GM12878 (cell line): ENCODE results near the gene ARHGAP40. TPM values are rescaled to one million over a fixed set of nuclear protein-coding genes. Genes with fewer than 3 reads are reported as not detected.

Experiments used
- ATAC-seq: fragments of 200-7000 bp; cut with Tn5 transposase; 3 replicates; pipeline ENCODE4 v1.9.1; 2020; ENCODE audit warnings: mild to moderate bottlenecking, moderate library complexity
- BruUV-seq: library from RNA; stranded (reverse); fragments of 400-500 nt; replicated peaks from 2 replicates; lab custom pipeline; 2021; lab: Mats Ljungman, UMichigan
- CTCF ChIA-PET: fragments of 300-600 bp; sonication (Branson Sonifier 250); formaldehyde crosslinking; extraction: SDS; loops from one replicate; lab custom pipeline; 2021; ENCODE audit warnings: inconsistent platforms; lab: Yijun Ruan, JAX
- POLR2A ChIA-PET: fragments of 350-600 bp; formaldehyde crosslinking; extraction: SDS; loops from one replicate; lab custom pipeline; 2021; ENCODE audit warnings: inconsistent platforms; lab: Charles Lee
- RAD21 ChIA-PET: fragments of 300-600 bp; sonication (Branson Sonifier 250); formaldehyde crosslinking; loops from one replicate; lab custom pipeline; 2023; ENCODE audit warnings: antibody characterized with exemption; ENCODE audit not compliant: unreplicated experiment; lab: Charles Lee
- SMC1A ChIA-PET: fragments of 300-600 bp; sonication (Branson Sonifier 250); formaldehyde crosslinking; loops from one replicate; lab custom pipeline; 2023; ENCODE audit not compliant: unreplicated experiment, uncharacterized antibody; lab: Charles Lee
- DNase-seq: peaks from one replicate; pipeline ENCODE4 v3.0.0-alpha.2; 2011; ENCODE audit warnings: low read depth, low spot score
- FAIRE-seq: peaks from 3 replicates; lab custom pipeline; 2011; peaks lifted over from hg19 to GRCh38; lab: Jason Lieb, UNC
- H2AFZ ChIP-seq: 2 replicates; pipeline ENCODE4 v1.6.0; 2011; ENCODE audit warnings: low read depth, low read length, control low read depth; ENCODE audit not compliant: control insufficient read depth
- H3K27ac ChIP-seq: 2 replicates; pipeline ENCODE4 v1.5.1; 2011; ENCODE audit warnings: control low read depth; ENCODE audit not compliant: control insufficient read depth, insufficient read depth
- H3K27me3 ChIP-seq, 2 experiments: replicated peaks in 1 of 2; 2 replicates each; pipeline versions ENCODE4 v1.6.0 to v1.6.1; 2011; ENCODE audit warnings: low read length in 1 of 2; ENCODE audit not compliant: control insufficient read depth in 2 of 2, insufficient read depth in 2 of 2
- H3K36me3 ChIP-seq, 2 experiments: 2 replicates each; pipeline ENCODE4 v1.5.1; 2011; ENCODE audit warnings: low read length in 1 of 2; ENCODE audit not compliant: control insufficient read depth in 2 of 2, insufficient read depth in 2 of 2
- H3K4me1 ChIP-seq: 2 replicates; pipeline ENCODE4 v1.6.1; 2011; ENCODE audit warnings: mild to moderate bottlenecking, low read length, moderate library complexity, mixed read lengths; ENCODE audit not compliant: control insufficient read depth, insufficient read depth
- H3K4me2 ChIP-seq: 2 replicates; pipeline ENCODE4 v1.6.0; 2011; ENCODE audit warnings: control low read depth; ENCODE audit not compliant: control insufficient read depth, insufficient read depth
- H3K4me3 ChIP-seq: fragments of 200-600 bp; sonication (generic); 2 replicates; pipeline ENCODE4 v1.5.1; 2016
- H3K79me2 ChIP-seq: 2 replicates; pipeline ENCODE4 v1.6.0; 2011; ENCODE audit warnings: low read length; ENCODE audit not compliant: control insufficient read depth, insufficient read depth
- H3K9ac ChIP-seq: 2 replicates; pipeline ENCODE4 v1.8.0; 2011; ENCODE audit warnings: low read length, control low read depth, mixed read lengths; ENCODE audit not compliant: control insufficient read depth, insufficient read depth
- H3K9me3 ChIP-seq: replicated peaks from 3 replicates; pipeline ENCODE4 v1.5.1; 2011; ENCODE audit warnings: mild to moderate bottlenecking, low read length; ENCODE audit not compliant: control insufficient read depth, insufficient read depth
- H4K20me1 ChIP-seq: 2 replicates; pipeline ENCODE4 v1.6.0; 2011; ENCODE audit not compliant: control insufficient read depth, insufficient read depth
- ELK1 ChIP-seq: IDR thresholded peaks from 2 replicates; pipeline ENCODE4 v1.6.1; 2012; ENCODE audit warnings: low read depth, low read length, improper control_type of control experiment
- POU2F2 ChIP-seq: IDR thresholded peaks from 3 replicates; pipeline ENCODE4 v1.6.1; 2011; ENCODE audit warnings: low read depth, mild to moderate bottlenecking, low read length, borderline replicate concordance
- REST ChIP-seq: IDR thresholded peaks from 2 replicates; pipeline ENCODE4 v1.6.1; 2012; ENCODE audit warnings: mild to moderate bottlenecking, low read depth, low read length
- WGBS: methylation state at CpG from one replicate; pipeline ENCODE4 v1.1.6; 2016; ENCODE audit warnings: low lambda C conversion rate; ENCODE audit not compliant: insufficient replicate concordance, insufficient coverage; ENCODE audit errors: missing lambda C conversion rate; 5-methylcytosine and 5-hydroxymethylcytosine counted together
- in situ Hi-C: fragments of 300-500 bp; cut with MboI; formaldehyde crosslinking; loops from 9 replicates; pipeline ENCODE4 v1.14.3; 2018; ENCODE audit warnings: mixed read lengths
- intact Hi-C: fragments of 100-400 bp; cut with micrococcal nuclease; formaldehyde crosslinking; loops from one replicate; pipeline ENCODE4 v1.14.2; 2022; ENCODE audit not compliant: unreplicated experiment
- polyA plus RNA-seq, 11 experiments: library from polyadenylated mRNA; depleted of rRNA in 4 of 11; unstranded in 6 of 11; stranded (reverse) in 5 of 11; fragments of >200 nt; fragmentation: Nextera tagmentation in 4 of 11; fragmentation: Illumina TruSeq in 1 of 11; extraction: Ambion mirVana in 4 of 11; extraction: Trizol in 1 of 11; gene quantifications; 1 replicate in 1 of 11; 2 replicates in 10 of 11; pipeline versions ENCODE4 v1.2.1 to v1.2.3, GENCODE V29; 2011 to 2016; ENCODE audit warnings: inconsistent platforms in 2 of 11, missing spikeins in 2 of 11, low read depth in 1 of 11
- total RNA-seq, 4 experiments: library from RNA; depleted of rRNA in 3 of 4; stranded (reverse); fragments of >200 nt in 3 of 4; fragmentation: Illumina TruSeq in 1 of 4; extraction: Trizol in 1 of 4; gene quantifications; 2 replicates each; pipeline versions ENCODE4 v1.2.1 to v1.2.3, GENCODE V29; 2013 to 2021
- TF ChIP-seq, protein P1 (sequence below): fragments of 450-650 bp; IDR thresholded peaks from 2 replicates; pipeline ENCODE4 v1.6.1; 2016; ENCODE audit warnings: mild to moderate bottlenecking, moderate library complexity, borderline replicate concordance

ARHGAP40 gene
- total and polyA plus RNA-seq, 10 of the 15 experiments (the other 5 are each of a cell fraction or from before 2014, with no cell fraction given), result 0.06 to 0.07 TPM; not detected in 8

DNA sequence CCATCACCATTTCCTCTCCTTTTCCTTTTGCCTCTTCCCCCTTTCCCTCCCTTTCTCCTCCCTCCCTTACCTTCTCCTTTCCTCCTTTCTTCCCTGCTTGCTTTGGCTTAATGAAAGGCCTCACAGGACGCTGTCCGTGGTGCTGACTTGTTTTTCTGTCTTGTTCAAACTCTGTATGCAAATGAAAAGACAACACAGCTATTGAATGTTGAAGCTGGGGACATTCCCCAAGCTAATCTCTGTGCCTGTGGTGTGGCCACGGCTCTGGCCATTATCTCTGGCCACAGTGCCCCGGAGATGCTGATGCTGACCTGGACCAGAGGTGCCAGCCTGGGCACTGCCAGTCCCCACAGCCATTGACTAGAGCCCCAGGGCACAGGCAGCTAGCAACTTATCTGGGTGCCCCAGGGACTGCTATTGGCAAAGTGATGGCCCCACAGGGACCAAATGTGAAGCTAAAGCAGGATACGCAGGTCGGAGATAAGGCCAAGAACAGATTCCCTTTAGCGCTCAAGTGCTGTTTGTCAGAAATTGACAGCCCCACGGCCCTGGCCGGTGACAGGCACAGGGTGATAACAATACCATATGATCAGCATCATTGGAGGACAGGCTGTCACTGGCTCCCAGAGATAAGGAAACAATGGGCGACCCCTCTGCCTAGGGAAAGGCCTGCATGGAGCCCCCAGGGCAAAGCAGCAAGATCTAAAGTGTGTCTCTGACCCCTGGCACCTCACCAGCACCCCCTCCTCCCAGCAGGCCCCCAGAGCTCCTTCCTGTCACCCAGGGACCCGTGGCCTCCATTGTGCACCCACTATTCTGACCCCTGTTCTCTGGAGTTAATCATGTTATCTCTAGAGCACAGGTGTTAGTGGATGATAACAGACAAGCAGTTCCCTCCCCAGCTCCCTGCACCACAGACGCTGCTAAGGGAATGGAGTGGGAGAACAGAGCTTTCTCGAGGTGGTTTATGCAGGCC lies 91.1 kb downstream of the ARHGAP40 start:
- ChIA-PET SMC1A (no interaction called here), RAD21 (no interaction called here), CTCF (interaction anchor here (0.9 kb wide), 1 partner anchor 58 kb away, joined by 6 read pairs; no protein-coding TSS in a partner anchor), POLR2A (interaction anchor here (0.7 kb wide), 1 partner anchor 15 kb away, joined by 3 read pairs; no protein-coding TSS in a partner anchor)
- Histone ChIP-seq H3K4me2 (no peak overlapping the region), H3K4me1 (no peaks in the 10 kb centered on the region), H3K9me3 (no peaks in the 10 kb centered on the region), H3K27me3 (no peaks in the 10 kb centered on the region), H3K36me3 (no peaks in the 10 kb centered on the region), H3K79me2 (no peaks in the 10 kb centered on the region), H3K4me3 (no peak overlapping the region), H3K27ac (no peak overlapping the region), H4K20me1 (no peaks in the 10 kb centered on the region), H2AFZ (no peak overlapping the region), H3K9ac (no peak overlapping the region)
- BruUV-seq, result no TSS peak
- DNase-seq, result no peak
- FAIRE-seq, result no peak
- in situ Hi-C loops (no loop called here), intact Hi-C loops (no loop called here)
- no peak for TF ChIP-seq ELK1
- TF ChIP-seq REST, result peak; percentile 97
- TF ChIP-seq, protein P1, sequence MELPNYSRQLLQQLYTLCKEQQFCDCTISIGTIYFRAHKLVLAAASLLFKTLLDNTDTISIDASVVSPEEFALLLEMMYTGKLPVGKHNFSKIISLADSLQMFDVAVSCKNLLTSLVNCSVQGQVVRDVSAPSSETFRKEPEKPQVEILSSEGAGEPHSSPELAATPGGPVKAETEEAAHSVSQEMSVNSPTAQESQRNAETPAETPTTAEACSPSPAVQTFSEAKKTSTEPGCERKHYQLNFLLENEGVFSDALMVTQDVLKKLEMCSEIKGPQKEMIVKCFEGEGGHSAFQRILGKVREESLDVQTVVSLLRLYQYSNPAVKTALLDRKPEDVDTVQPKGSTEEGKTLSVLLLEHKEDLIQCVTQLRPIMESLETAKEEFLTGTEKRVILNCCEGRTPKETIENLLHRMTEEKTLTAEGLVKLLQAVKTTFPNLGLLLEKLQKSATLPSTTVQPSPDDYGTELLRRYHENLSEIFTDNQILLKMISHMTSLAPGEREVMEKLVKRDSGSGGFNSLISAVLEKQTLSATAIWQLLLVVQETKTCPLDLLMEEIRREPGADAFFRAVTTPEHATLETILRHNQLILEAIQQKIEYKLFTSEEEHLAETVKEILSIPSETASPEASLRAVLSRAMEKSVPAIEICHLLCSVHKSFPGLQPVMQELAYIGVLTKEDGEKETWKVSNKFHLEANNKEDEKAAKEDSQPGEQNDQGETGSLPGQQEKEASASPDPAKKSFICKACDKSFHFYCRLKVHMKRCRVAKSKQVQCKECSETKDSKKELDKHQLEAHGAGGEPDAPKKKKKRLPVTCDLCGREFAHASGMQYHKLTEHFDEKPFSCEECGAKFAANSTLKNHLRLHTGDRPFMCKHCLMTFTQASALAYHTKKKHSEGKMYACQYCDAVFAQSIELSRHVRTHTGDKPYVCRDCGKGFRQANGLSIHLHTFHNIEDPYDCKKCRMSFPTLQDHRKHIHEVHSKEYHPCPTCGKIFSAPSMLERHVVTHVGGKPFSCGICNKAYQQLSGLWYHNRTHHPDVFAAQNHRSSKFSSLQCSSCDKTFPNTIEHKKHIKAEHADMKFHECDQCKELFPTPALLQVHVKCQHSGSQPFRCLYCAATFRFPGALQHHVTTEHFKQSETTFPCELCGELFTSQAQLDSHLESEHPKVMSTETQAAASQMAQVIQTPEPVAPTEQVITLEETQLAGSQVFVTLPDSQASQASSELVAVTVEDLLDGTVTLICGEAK, result peak; percentile 28; the same call in 1 of the 2 replicates
- peak; percentile 44; the same call in 1 of the 3 replicates for TF ChIP-seq POU2F2
- peak; percentile 60 for ATAC-seq
- 15% methylated on average over 13 of the region's 13 CpGs for WGBS
